Kidney epithelial cell (primary cell): ENCODE measurements around the gene KIAA1755. TPM values are rescaled to one million over a fixed set of nuclear protein-coding genes. Genes with fewer than 3 reads are reported as not detected.
"Not testable (repeated sequence)": the region's sequence is repeated elsewhere in the genome, so short reads cannot be mapped to it uniquely, and the experiment has no call there.

Source experiments
- DNase-seq: peaks from one replicate; pipeline ENCODE4 v3.0.0-alpha.2; 2010; ENCODE audit warnings: low read depth
- H3K27me3 ChIP-seq: 2 replicates; pipeline ENCODE4 v1.6.0; 2011; ENCODE audit warnings: low read length; ENCODE audit not compliant: control insufficient read depth, insufficient read depth
- H3K36me3 ChIP-seq: 2 replicates; pipeline ENCODE4 v1.5.1; 2011; ENCODE audit warnings: low read length; ENCODE audit not compliant: control insufficient read depth, insufficient read depth
- H3K4me3 ChIP-seq: 2 replicates; pipeline ENCODE4 v1.5.1; 2011; ENCODE audit warnings: low read depth, mild to moderate bottlenecking, control low read depth, low read length
- CTCF ChIP-seq: IDR thresholded peaks from 2 replicates; pipeline ENCODE4 v1.5.1; 2011; ENCODE audit warnings: mild to moderate bottlenecking, moderate library complexity, low read length, control low read depth, inconsistent platforms; ENCODE audit not compliant: insufficient read depth, poor library complexity, severe bottlenecking
- total RNA-seq: library from RNA; depleted of rRNA; stranded (reverse); fragments of >200 nt; gene quantifications from 2 replicates; pipeline ENCODE4 v1.2.3, GENCODE V29; 2015

KIAA1755 gene
- total RNA-seq, 1 donor from 2014 or later: 1.4 TPM

DNA sequence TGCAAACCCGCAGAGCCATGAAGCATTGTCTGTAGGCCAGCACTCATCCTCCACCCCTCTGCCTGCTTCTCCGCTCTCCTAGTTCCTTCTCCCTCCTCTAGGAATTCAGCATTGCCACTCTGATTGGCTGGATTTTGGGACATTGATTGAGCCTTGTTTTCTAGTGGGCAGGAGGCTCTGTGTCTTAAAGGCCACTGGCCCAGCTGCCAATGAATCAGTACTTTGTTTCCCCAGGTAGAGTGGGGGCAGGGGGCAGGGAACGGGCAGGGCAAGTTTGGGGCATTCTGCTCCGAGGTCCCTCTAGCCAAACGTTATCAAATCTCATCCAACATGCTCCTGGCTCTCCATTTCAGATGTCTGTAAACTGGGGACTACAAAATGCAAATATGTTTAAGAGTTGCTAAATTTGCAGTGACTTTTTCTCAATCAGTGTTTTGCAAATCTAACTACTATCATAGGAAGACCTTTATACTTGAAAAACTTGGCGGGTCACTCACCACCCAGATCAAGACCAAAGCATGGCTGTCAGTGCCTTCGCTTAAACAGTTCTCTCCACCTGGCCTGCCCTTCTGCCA is 33.0 kb upstream of the KIAA1755 start:
- H3K36me3 ChIP-seq: no peaks in the 10 kb centered on the region
- H3K27me3 ChIP-seq: no peaks in the 10 kb centered on the region
- no peak for TF ChIP-seq CTCF
- H3K4me3 ChIP-seq: no peak overlapping the region
- no peak for DNase-seq

DNA sequence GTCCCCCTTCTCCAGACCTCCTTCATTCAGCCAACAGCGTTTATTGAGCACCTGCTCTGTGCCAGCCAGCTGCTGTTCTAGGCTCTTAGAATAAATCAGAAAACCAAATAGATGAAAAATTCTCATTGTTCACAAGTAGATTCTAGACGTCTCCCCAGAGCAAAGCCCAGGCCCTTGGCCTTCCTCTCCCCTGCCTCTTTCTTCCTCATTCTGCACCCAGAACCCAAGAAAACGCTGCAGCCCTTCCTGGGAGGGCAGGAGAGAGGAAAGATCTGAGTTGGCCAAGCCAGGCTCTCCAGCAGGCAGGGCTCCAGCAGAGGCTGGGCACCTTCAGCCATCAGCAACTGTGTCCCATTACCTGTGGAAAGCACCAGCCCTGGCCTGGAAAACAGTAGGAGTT is 31.4 kb upstream of the KIAA1755 start:
- DNase-seq: no peak
- H3K27me3 ChIP-seq: no peaks in the 10 kb centered on the region
- H3K36me3 ChIP-seq: no peaks in the 10 kb centered on the region
- TF ChIP-seq CTCF: no peak
- no peak overlapping the region for H3K4me3 ChIP-seq

- DNase-seq: peak; percentile 65
- no peaks in the 10 kb centered on the region for H3K27me3 ChIP-seq
- no peaks in the 10 kb centered on the region for H3K36me3 ChIP-seq
- H3K4me3 ChIP-seq: no peak overlapping the region
- peak; percentile 57 for TF ChIP-seq CTCF
These were observed 30.6 kb upstream of the KIAA1755 start for GRCh38 chr20:38290829-38291814.

- Histone ChIP-seq H3K36me3 (no peaks in the 10 kb centered on the region), H3K4me3 (no peak overlapping the region), H3K27me3 (no peaks in the 10 kb centered on the region)
- no peak for TF ChIP-seq CTCF
- no peak for DNase-seq
These were observed 26.3 kb upstream of the KIAA1755 start for GRCh38 chr20:38286586-38287531.

DNA sequence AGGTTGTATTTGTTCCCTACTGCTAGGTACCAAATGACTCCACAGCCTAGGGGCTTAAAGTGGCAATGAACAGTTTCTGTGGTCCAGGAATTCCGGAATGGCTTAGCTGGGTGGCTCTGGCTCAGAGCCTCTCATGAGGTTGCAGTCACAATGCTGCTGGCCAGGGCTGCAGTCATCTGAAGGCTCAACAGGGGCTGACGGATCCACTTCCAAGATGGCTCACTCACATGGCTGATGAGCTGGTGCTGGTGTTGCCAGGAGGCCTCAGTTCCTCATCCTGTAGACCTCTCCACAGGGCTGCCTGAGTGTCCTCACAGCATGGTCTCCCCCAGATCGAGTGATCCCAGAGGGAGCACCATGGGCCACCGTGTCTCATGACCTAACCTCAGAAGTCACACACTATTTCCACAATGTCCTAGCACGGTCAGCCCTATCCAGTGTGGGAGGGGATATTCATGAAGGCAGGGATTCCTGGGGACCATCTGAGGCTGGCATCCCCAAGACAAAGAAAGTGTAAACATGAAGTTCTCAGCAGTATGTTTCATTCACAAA is 24.4 kb upstream of the KIAA1755 start:
- no peaks in the 10 kb centered on the region for H3K36me3 ChIP-seq
- TF ChIP-seq CTCF: no peak
- no peaks in the 10 kb centered on the region for H3K27me3 ChIP-seq

DNA sequence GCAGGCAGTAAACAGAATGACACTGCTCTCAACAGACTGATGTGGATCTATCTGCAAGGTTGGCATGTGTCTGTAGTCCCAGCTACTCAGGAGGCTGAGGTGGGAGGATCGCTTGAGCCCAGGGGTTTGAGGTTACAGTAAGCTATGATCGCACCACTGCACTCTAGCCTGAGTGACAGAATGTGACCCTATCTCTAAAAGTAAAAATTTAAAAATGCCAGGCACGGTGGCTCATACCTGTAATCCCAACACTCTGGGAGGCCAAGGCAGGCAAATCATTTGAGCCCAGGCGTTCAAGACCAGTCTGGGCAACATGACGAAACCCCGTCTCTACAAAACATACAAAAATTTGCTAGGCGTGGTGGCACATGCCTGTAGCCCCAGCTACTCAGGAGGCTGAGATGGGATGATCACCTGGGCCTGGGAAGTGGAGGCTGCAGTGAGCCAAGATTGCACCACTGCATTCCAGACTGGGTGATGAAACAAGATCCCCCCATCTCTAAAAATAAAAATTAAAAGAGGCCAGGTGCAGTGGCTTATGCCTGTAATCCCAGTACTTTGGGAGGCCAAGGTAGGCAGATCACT is 23.6 kb upstream of the KIAA1755 start:
- H3K27me3 ChIP-seq, H3K4me3 ChIP-seq, H3K36me3 ChIP-seq, DNase-seq: not testable (repeated sequence)

More for the DNA sequence above, 24.4 kb upstream of the KIAA1755 start:
- DNase-seq: no peak
- H3K4me3 ChIP-seq: no peak overlapping the region
